Measurements from ENCODE around the gene CKLF. TPM values are rescaled to one million over a fixed set of nuclear protein-coding genes. Genes with fewer than 3 reads are reported as not detected.

Gene CKLF
- polyA plus RNA-seq, 1 of the 3 experiments (the other 2 are of a cell fraction), result 211 TPM

DNA sequence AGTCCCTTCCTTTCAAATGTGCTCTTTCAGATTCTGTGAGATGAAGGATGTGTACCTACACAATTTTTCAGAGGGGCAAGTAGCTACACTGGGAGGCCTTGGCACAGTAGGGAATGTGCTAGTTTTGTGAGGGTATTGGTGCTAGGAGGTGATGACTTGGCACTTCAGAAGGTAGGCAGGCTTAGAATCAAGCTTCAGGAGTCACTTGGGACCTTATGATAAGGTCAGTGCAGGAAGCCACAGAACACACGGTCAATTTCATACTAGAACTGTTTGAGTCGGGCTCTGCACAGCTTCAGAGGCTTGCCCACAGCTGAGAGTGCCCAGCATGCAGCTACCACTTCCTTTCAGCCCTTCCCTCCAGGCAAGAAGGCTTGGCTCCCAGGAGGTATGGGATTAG is 20.0 kb downstream of the CKLF start (continued):
- no peak for TF ChIP-seq MEF2A (IDR thresholded peaks at IDR 0.05; ENCODE audit: borderline replicate concordance, low read depth)
- no peak for TF ChIP-seq USF1 (IDR thresholded peaks at IDR 0.05; ENCODE audit: borderline replicate concordance, low read depth)
- no peak for TF ChIP-seq FOXM1 (IDR thresholded peaks at IDR 0.05; ENCODE audit: low read depth)
- no peak for TF ChIP-seq JUND (IDR thresholded peaks at IDR 0.05)
- TF ChIP-seq POLR2AphosphoS5 (IDR thresholded peaks at IDR 0.05; ENCODE audit: low read depth, low read length), result no peak

DNA sequence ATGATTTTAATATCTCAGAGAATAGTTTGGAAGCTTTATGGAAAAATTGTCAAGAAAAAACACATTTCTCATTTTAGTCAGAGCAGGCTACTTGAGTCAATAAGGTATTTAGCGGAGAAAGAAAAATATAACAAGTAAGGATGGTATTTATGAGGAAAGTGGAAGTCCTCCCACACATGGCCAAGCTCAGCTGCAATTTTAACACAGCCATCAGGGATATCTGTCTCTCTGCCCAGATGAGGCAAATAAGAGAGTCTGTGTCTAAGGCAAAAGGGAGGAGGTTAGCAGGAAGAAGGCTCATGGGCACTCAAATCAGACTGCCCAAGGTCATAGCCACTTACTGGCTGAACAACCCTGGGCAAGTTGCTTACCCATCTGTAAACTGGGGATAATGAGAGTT is 21.7 kb downstream of the CKLF start:
- peaks cover 9% of the 10 kb centered on the region; the same call in 1 of the 2 replicates for H4K20me1 ChIP-seq (ENCODE audit: insufficient read depth)
- CTCF ChIA-PET, result interaction anchor here (0.6 to 1.3 kb wide), 3 partner anchors 9 to 30 kb away, joined by 3 to 4 read pairs (median 4); partner anchors contain the start of gene CMTM3

More for the DNA sequence above, 21.7 kb downstream of the CKLF start:
- Histone ChIP-seq H3K9me3 (no peaks in the 10 kb centered on the region), H3K9ac (no peak overlapping the region), H3K4me1 (ENCODE audit: control insufficient read depth in 1 of 2, insufficient read depth in 2 of 2, low read depth in 1 of 2, low read length in 1 of 2) (peaks cover 0 to 11% of the 10 kb centered on the region in 2 experiments; a peak in 2 of 4 replicates), H3K4me2 (no peak overlapping the region), H2AFZ (ENCODE audit: low read depth) (no peak overlapping the region), H3K79me2 (ENCODE audit: insufficient read depth) (peaks cover 3% of the 10 kb centered on the region; the same call in 1 of the 2 replicates), H3K9me2 (no peaks in the 10 kb centered on the region), H3K36me3 (replicated peaks in 1 of 2; ENCODE audit: control insufficient read depth in 1 of 2, insufficient read depth in 2 of 2, low read length in 1 of 2) (peaks cover 2 to 6% of the 10 kb centered on the region in 2 experiments), H3K27ac (ENCODE audit: low read depth in 2 of 2, low read length in 1 of 2) (no peak overlapping the region), H3K4me3 (ENCODE audit: low read depth in 2 of 2, low read length in 1 of 2) (no peak overlapping the region), H3K27me3 (ENCODE audit: insufficient read depth) (no peaks in the 10 kb centered on the region), H3F3A (replicated peaks; ENCODE audit: insufficient read depth) (peaks cover 16% of the 10 kb centered on the region)
- 94% methylated on average over 1 of the region's 1 CpG for WGBS (ENCODE audit: low lambda C conversion rate)
- no peak for DNase-seq
- POLR2A ChIA-PET, result no interaction called here
- no peak for TF ChIP-seq RXRA (IDR thresholded peaks at IDR 0.05; ENCODE audit: borderline replicate concordance, low read depth)
- no peak for TF ChIP-seq YY1 (IDR thresholded peaks at IDR 0.05; ENCODE audit: low read depth)
- TF ChIP-seq FOXM1 (IDR thresholded peaks at IDR 0.05; ENCODE audit: low read depth), result no peak
- no peak for TF ChIP-seq MEF2A (IDR thresholded peaks at IDR 0.05; ENCODE audit: borderline replicate concordance, low read depth)
- no peak for TF ChIP-seq CHD2 (IDR thresholded peaks at IDR 0.05; ENCODE audit: low read length, partially characterized antibody)
- TF ChIP-seq GABPA (IDR thresholded peaks at IDR 0.05; ENCODE audit: low read depth), result no peak
- TF ChIP-seq, protein P1, sequence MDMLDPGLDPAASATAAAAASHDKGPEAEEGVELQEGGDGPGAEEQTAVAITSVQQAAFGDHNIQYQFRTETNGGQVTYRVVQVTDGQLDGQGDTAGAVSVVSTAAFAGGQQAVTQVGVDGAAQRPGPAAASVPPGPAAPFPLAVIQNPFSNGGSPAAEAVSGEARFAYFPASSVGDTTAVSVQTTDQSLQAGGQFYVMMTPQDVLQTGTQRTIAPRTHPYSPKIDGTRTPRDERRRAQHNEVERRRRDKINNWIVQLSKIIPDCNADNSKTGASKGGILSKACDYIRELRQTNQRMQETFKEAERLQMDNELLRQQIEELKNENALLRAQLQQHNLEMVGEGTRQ (IDR thresholded peaks at IDR 0.05; ENCODE audit: borderline replicate concordance, low read depth, low read length), result no peak
- no peak for TF ChIP-seq GATA2 (CRISPR knock-in tag; IDR thresholded peaks at IDR 0.05)
- TF ChIP-seq JUND (IDR thresholded peaks at IDR 0.05), result no peak
- TF ChIP-seq EZH2phosphoT487 (IDR thresholded peaks at IDR 0.05; ENCODE audit: borderline replicate concordance, low read depth), result no peak
- TF ChIP-seq TEAD4 (IDR thresholded peaks at IDR 0.05; ENCODE audit: borderline replicate concordance, insufficient read depth), result no peak
- no peak for TF ChIP-seq NFIC (IDR thresholded peaks at IDR 0.05; ENCODE audit: borderline replicate concordance)
- TF ChIP-seq SMC3 (IDR thresholded peaks at IDR 0.05; ENCODE audit: low read depth, low read length), result no peak
- TF ChIP-seq, protein P2, sequence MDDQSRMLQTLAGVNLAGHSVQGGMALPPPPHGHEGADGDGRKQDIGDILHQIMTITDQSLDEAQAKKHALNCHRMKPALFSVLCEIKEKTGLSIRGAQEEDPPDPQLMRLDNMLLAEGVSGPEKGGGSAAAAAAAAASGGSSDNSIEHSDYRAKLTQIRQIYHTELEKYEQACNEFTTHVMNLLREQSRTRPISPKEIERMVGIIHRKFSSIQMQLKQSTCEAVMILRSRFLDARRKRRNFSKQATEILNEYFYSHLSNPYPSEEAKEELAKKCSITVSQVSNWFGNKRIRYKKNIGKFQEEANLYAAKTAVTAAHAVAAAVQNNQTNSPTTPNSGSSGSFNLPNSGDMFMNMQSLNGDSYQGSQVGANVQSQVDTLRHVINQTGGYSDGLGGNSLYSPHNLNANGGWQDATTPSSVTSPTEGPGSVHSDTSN (IDR thresholded peaks at IDR 0.05), result no peak
- TF ChIP-seq, protein P3, sequence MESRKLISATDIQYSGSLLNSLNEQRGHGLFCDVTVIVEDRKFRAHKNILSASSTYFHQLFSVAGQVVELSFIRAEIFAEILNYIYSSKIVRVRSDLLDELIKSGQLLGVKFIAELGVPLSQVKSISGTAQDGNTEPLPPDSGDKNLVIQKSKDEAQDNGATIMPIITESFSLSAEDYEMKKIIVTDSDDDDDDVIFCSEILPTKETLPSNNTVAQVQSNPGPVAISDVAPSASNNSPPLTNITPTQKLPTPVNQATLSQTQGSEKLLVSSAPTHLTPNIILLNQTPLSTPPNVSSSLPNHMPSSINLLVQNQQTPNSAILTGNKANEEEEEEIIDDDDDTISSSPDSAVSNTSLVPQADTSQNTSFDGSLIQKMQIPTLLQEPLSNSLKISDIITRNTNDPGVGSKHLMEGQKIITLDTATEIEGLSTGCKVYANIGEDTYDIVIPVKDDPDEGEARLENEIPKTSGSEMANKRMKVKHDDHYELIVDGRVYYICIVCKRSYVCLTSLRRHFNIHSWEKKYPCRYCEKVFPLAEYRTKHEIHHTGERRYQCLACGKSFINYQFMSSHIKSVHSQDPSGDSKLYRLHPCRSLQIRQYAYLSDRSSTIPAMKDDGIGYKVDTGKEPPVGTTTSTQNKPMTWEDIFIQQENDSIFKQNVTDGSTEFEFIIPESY (IDR thresholded peaks at IDR 0.05; ENCODE audit: borderline replicate concordance, low read depth), result no peak
- no peak for TF ChIP-seq FOXJ3 (CRISPR knock-in tag; IDR thresholded peaks at IDR 0.05)

Measured in SK-N-SH (cell line).